A204.1 (cell line): ENCODE data around the gene FCRL5.
"Not testable (repeated sequence)": the region's sequence is repeated elsewhere in the genome, so short reads cannot be mapped to it uniquely, and the experiment has no call there.

ENCODE experiments used
- FAIRE-seq: peaks from 2 replicates; lab custom pipeline; 2012; peaks lifted over from hg19 to GRCh38; lab: Jason Lieb, UNC

The FCRL5 gene

GRCh38 chr1:157487504-157487903, 64.8 kb downstream of the FCRL5 start:
- no peak for FAIRE-seq

GRCh38 chr1:157487096-157487495, 65.2 kb downstream of the FCRL5 start:
- FAIRE-seq: no peak

GRCh38 chr1:157486400-157486799, 65.9 kb downstream of the FCRL5 start:
- not testable (repeated sequence) for FAIRE-seq

- no peak for FAIRE-seq
These were observed 66.5 kb downstream of the FCRL5 start for GRCh38 chr1:157485793-157486192.

- no peak for FAIRE-seq
These were observed 67.7 kb downstream of the FCRL5 start for GRCh38 chr1:157484573-157484972.

- no peak for FAIRE-seq
These were observed 68.7 kb downstream of the FCRL5 start for GRCh38 chr1:157483635-157484034.

GRCh38 chr1:157482717-157483116, 69.6 kb downstream of the FCRL5 start:
- FAIRE-seq: no peak

- FAIRE-seq: no peak
These were observed 70.1 kb downstream of the FCRL5 start for GRCh38 chr1:157482174-157482573.

GRCh38 chr1:157478030-157478429, 74.3 kb downstream of the FCRL5 start:
- FAIRE-seq: no peak

GRCh38 chr1:157477419-157477818, 74.9 kb downstream of the FCRL5 start:
- FAIRE-seq: no peak

- FAIRE-seq: no peak
These were observed 79.4 kb downstream of the FCRL5 start for GRCh38 chr1:157472959-157473358.

GRCh38 chr1:157472056-157472701, 80.1 kb downstream of the FCRL5 start:
- FAIRE-seq: no peak

- FAIRE-seq: no peak
These were observed 80.8 kb downstream of the FCRL5 start for GRCh38 chr1:157471531-157471930.

- no peak for FAIRE-seq
These were observed 82.3 kb downstream of the FCRL5 start for GRCh38 chr1:157469752-157470675.

GRCh38 chr1:157469300-157469699, 83.0 kb downstream of the FCRL5 start:
- FAIRE-seq: no peak

- no peak for FAIRE-seq
These were observed 86.3 kb downstream of the FCRL5 start for GRCh38 chr1:157466011-157466410.
